Heart left ventricle (tissue), 16 donors: Measurements from ENCODE around the gene PTPRK. TPM values are rescaled to one million over a fixed set of nuclear protein-coding genes. Genes with fewer than 3 reads are reported as not detected.
A peak's percentile ranks its signal among the peaks of the same experiment; 100 is the strongest.

ENCODE experiments used
- ATAC-seq, 4 donors: fragments of 200-7000 bp; cut with Tn5 transposase; one replicate each; pipeline ENCODE4 v1.9.1; 2020 to 2022; ENCODE audit warnings: moderate library complexity in 4 of 4, mild to moderate bottlenecking in 3 of 4, moderate number of reproducible peaks in 1 of 4
- DNase-seq, 5 donors: peaks; one replicate each; pipeline ENCODE4 v3.0.0-alpha.2; 2020
- H3K27ac ChIP-seq, 12 donors: fragments of 200-600 bp; sonication (generic) in 4 of 12; one replicate each; pipeline versions ENCODE4 v1.5.0 to v1.8.0; 2016 to 2022; ENCODE audit warnings: mild to moderate bottlenecking in 2 of 12
- H3K27me3 ChIP-seq, 9 donors: fragments of 200-600 bp; sonication (generic) in 2 of 9; one replicate each; pipeline versions ENCODE4 v1.5.1 to v1.8.0; 2016 to 2022; ENCODE audit warnings: mild to moderate bottlenecking in 3 of 9
- H3K36me3 ChIP-seq, 9 donors: fragments of 200-600 bp; sonication (generic) in 2 of 9; one replicate each; pipeline versions ENCODE4 v1.5.0 to v1.8.0; 2018 to 2022; ENCODE audit warnings: mild to moderate bottlenecking in 2 of 9
- H3K4me1 ChIP-seq, 12 donors: fragments of 200-600 bp; sonication (generic) in 4 of 12; one replicate each; pipeline versions ENCODE4 v1.5.0 to v1.8.0; 2016 to 2022; ENCODE audit warnings: mild to moderate bottlenecking in 3 of 12
- H3K4me3 ChIP-seq, 12 donors: fragments of 200-600 bp; sonication (generic) in 4 of 12; one replicate each; pipeline versions ENCODE4 v1.5.0 to v1.8.0; 2017 to 2022; ENCODE audit warnings: mild to moderate bottlenecking in 9 of 12, moderate library complexity in 4 of 12
- H3K9me3 ChIP-seq, 12 donors: fragments of 200-600 bp; sonication (generic) in 4 of 12; one replicate each; pipeline versions ENCODE4 v1.5.0 to v1.8.0; 2016 to 2022; ENCODE audit warnings: mild to moderate bottlenecking in 1 of 12
- POLR2A ChIP-seq, 2 donors: fragments of 450-650 bp; IDR thresholded peaks; one replicate each; pipeline ENCODE4 v1.6.1; 2017; ENCODE audit warnings: antibody characterized with exemption in 2 of 2, mild to moderate bottlenecking in 2 of 2, moderate library complexity in 2 of 2
- WGBS, 4 donors: extraction: QIAGEN DNeasy Blood & Tissue Kit in 2 of 4; methylation state at CpG; one replicate each; pipeline versions ENCODE4 v1.1.5 to v1.1.7; 2013 to 2018; 5-methylcytosine and 5-hydroxymethylcytosine counted together
- intact Hi-C, 10 donors: fragments of 100-400 bp; cut with DNase I; formaldehyde crosslinking; loops; one replicate each; pipeline versions ENCODE4 v1.11.1 to v1.14.2; 2022
- polyA plus RNA-seq, 2 donors: library from polyadenylated mRNA; stranded (reverse); fragments of 200-250 nt; gene quantifications; one replicate each; pipeline ENCODE4 v1.2.3, GENCODE V29; 2013
- total RNA-seq, 9 donors: library from RNA; depleted of rRNA in 2 of 9; stranded (reverse); fragments of >200 nt in 2 of 9; fragmentation: NEBNext Ultra II Directional in 3 of 9; extraction: Animal tissue kit (Norgen Biotek cat#: 25700) in 3 of 9; gene quantifications; one replicate each; pipeline versions ENCODE4 v1.1.0 to v1.2.4, GENCODE V29; 2016 to 2023
- TF ChIP-seq, protein P1 (sequence below), 12 donors: fragments of 200-600 bp; sonication (generic) in 4 of 12; IDR thresholded peaks; one replicate each; pipeline versions ENCODE4 v1.5.0 to v1.8.0; 2018 to 2022; ENCODE audit warnings: antibody characterized with exemption in 12 of 12, mild to moderate bottlenecking in 5 of 12
- donor health status: ischemic (EF 13 %, LVEDD 7.1; RV severe dilation, severe dysfunction).
- donor health status: healthy with polysubstance abuse.
- donor health status: DM: no; HTN: yes; CAD: no.
- donor health status: DM: no; HTN: no; CAD: no.
- donor health status: ischemic (EF 25% LVEDD 6.9; RV normal size, moderate dysfunction).
- donor health status: ischemic (EF 25% LVEDD 5.7; RV mildly dilated, moderate dysfunction).
- donor health status: healthy.
- donor health status: DM: yes; HTN: yes; CAD: no.
- donor health status: ischemic (EF 35%, LVEDD 5.7; RV mildly dilated, moderate dysfunction).
- donor health status: nonischemic (EF 11% LVEDD 7.7; RV severe dilation, severe dysfunction).
- donor health status: DM: yes; HTN: yes; CAD: no.
- donor health status: PGD.
- donor health status: ischemic (EF 29% LVEDD 5.4; RV normal size, mild dysfunction).
- donor health status: nonischemic (EF 23%, LVEDD 6.1; RV moderate dilation, normal function).

Gene PTPRK
- total and polyA plus RNA-seq, 11 donors: 5.4 to 50.8 (median 38.5) TPM

- intact Hi-C loops: no loop called here
- Histone ChIP-seq H3K36me3 (no peaks in the 10 kb centered on the region), H3K27ac (no peak overlapping the region), H3K4me3 (no peak overlapping the region), H3K4me1 (peaks cover 0 to 18% (median 0%) of the 10 kb centered on the region in 12 donors), H3K9me3 (no peaks in the 10 kb centered on the region), H3K27me3 (no peaks in the 10 kb centered on the region)
- DNase-seq: no peak
- no peak for TF ChIP-seq POLR2A (IDR thresholded peaks at IDR 0.05)
- TF ChIP-seq, protein P1, sequence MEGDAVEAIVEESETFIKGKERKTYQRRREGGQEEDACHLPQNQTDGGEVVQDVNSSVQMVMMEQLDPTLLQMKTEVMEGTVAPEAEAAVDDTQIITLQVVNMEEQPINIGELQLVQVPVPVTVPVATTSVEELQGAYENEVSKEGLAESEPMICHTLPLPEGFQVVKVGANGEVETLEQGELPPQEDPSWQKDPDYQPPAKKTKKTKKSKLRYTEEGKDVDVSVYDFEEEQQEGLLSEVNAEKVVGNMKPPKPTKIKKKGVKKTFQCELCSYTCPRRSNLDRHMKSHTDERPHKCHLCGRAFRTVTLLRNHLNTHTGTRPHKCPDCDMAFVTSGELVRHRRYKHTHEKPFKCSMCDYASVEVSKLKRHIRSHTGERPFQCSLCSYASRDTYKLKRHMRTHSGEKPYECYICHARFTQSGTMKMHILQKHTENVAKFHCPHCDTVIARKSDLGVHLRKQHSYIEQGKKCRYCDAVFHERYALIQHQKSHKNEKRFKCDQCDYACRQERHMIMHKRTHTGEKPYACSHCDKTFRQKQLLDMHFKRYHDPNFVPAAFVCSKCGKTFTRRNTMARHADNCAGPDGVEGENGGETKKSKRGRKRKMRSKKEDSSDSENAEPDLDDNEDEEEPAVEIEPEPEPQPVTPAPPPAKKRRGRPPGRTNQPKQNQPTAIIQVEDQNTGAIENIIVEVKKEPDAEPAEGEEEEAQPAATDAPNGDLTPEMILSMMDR (IDR thresholded peaks at IDR 0.05): no peak
- ATAC-seq: peak in 1 of 4 donors; percentile 16
- WGBS, 4 donors: 92 to 98% (median 97%) methylated on average over 4 of the region's 4 CpGs
These were observed 352.2 kb downstream of the PTPRK start for GRCh38 chr6:128168244-128168643.

GRCh38 chr6:128167552-128167951 is 352.8 kb downstream of the PTPRK start:
- intact Hi-C loops: no loop called here
- Histone ChIP-seq H3K27ac (no peak overlapping the region), H3K9me3 (no peaks in the 10 kb centered on the region), H3K36me3 (no peaks in the 10 kb centered on the region), H3K4me1 (peaks cover 0 to 11% (median 0%) of the 10 kb centered on the region in 12 donors), H3K4me3 (no peak overlapping the region), H3K27me3 (no peaks in the 10 kb centered on the region)
- no peak for ATAC-seq
- no peak for DNase-seq
- no peak for TF ChIP-seq POLR2A (IDR thresholded peaks at IDR 0.05)
- TF ChIP-seq, protein P1 (IDR thresholded peaks at IDR 0.05): no peak

- TF ChIP-seq, protein P1 (IDR thresholded peaks at IDR 0.05): no peak
- TF ChIP-seq POLR2A (IDR thresholded peaks at IDR 0.05): no peak
- no peak overlapping the region for H3K4me3 ChIP-seq
- ATAC-seq (no peak), DNase-seq (no peak)
- H3K4me1 ChIP-seq: peaks cover 0 to 4% (median 0%) of the 10 kb centered on the region in 12 donors
- WGBS, 4 donors: 91 to 99% (median 95%) methylated on average over 1 of the region's 1 CpG
- no peaks in the 10 kb centered on the region for H3K9me3 ChIP-seq
- H3K27ac ChIP-seq: no peak overlapping the region
- no peaks in the 10 kb centered on the region for H3K27me3 ChIP-seq
- H3K36me3 ChIP-seq: no peaks in the 10 kb centered on the region
- intact Hi-C loops: no loop called here
These were observed 356.1 kb downstream of the PTPRK start for GRCh38 chr6:128164254-128164653.

DNA sequence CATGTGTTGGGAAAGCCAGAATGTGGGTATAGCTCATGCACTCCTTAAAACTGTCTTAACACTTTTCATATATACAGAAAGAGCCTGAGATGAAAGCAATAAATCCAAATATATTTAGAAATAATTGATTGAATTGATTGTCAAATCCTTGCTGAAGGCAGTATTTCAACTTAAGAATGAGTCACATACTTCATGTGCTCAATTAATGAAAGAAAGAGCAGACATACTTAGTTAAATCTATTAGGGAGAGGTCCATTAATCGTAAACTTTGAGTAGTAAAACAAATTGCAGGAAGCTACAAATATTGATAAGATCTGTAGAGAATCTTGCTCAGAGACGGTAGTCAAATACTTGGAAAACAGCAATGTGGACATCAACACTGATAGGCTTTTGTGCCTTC is 358.0 kb downstream of the PTPRK start:
- Histone ChIP-seq H3K4me3 (no peak overlapping the region), H3K36me3 (no peaks in the 10 kb centered on the region), H3K27ac (no peak overlapping the region), H3K27me3 (no peaks in the 10 kb centered on the region), H3K9me3 (no peaks in the 10 kb centered on the region), H3K4me1 (peaks cover 0 to 4% (median 0%) of the 10 kb centered on the region in 12 donors)
- TF ChIP-seq POLR2A (IDR thresholded peaks at IDR 0.05): no peak
- TF ChIP-seq, protein P1 (IDR thresholded peaks at IDR 0.05): no peak
- ATAC-seq: no peak
- WGBS, 4 donors: 70 to 84% (median 80%) methylated on average over 2 of the region's 2 CpGs
- intact Hi-C loops: no loop called here
- DNase-seq: no peak
